ENCODE data around the gene RNF8. TPM values are rescaled to one million over a fixed set of nuclear protein-coding genes. Genes with fewer than 3 reads are reported as not detected.

RNF8 gene
- total and polyA plus RNA-seq, 9 of the 15 experiments (the other 6 are each of a cell fraction or from before 2014, with no cell fraction given), result 10.6 to 47.0 (median 37.5) TPM

DNA sequence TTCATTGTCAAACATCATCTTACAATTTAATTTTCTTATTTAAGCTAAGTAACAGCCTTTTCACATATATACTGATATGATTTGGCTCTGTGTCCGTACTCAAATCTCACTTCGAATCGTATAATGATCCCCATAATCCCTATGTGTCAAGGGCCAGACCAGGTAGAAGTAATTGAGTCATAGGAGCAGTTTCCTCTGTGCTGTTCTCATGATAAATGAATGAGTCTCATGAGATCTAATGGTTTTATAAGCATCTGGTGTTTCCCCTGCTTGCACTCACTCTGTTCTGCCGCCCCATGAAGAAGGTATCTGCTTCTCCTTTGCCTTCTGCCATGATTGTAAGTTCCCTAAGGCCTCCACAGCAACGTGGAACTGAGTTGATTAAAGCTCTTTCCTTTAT, 54.2 kb downstream of the RNF8 start:
- ATAC-seq (0 out of 3 replicates have a peak, but pooled peaks have one; percentile 21), DNase-seq (ENCODE audit: extremely low read depth in 1 of 4, low spot score in 3 of 4) (no peak), FAIRE-seq (no peak)
- no peak overlapping the region for H3K27ac ChIP-seq (ENCODE audit: extremely low read depth, low read depth, low read length)
- no peak overlapping the region for H3K4me3 ChIP-seq
- H3K4me1 ChIP-seq (replicated peaks in 1 of 2; ENCODE audit: control insufficient read depth in 2 of 2, insufficient read depth in 2 of 2, low read length in 2 of 2), result no peaks in the 10 kb centered on the region
- in situ Hi-C loops (cut with MboI), result no loop called here
- BruUV-seq (replicated peaks), result no TSS peak
- H4K20me1 ChIP-seq (replicated peaks; ENCODE audit: control insufficient read depth, insufficient read depth, low read length), result no peaks in the 10 kb centered on the region
- H3K27me3 ChIP-seq (ENCODE audit: control insufficient read depth in 2 of 2, insufficient read depth in 2 of 2, low read length in 2 of 2), result no peaks in the 10 kb centered on the region
- ChIA-PET POLR2A (interaction anchor here (0.5 kb wide), 1 partner anchor 10 kb away, joined by 3 read pairs; no protein-coding TSS in a partner anchor), CTCF (ENCODE audit: low intra/inter-chr PET ratio) (no interaction called here)
- H3K36me3 ChIP-seq (ENCODE audit: control insufficient read depth, insufficient read depth, low read length), result no peaks in the 10 kb centered on the region
- H2AFZ ChIP-seq (ENCODE audit: low read depth, low read length), result peak overlapping the region; percentile 40
- H3K9me3 ChIP-seq (replicated peaks; ENCODE audit: control insufficient read depth, insufficient read depth, low read depth, low read length), result no peaks in the 10 kb centered on the region
- TF ChIP-seq DIDO1 (tag; IDR thresholded peaks at IDR 0.05; ENCODE audit: low read depth) (no peak), U2AF2 (optimal IDR thresholded peaks at IDR 0.05; ENCODE audit: low read depth, low read length) (no peak), CBX1 (IDR thresholded peaks at IDR 0.05; ENCODE audit: low read depth) (no peak), TAL1 (IDR thresholded peaks at IDR 0.05) (no peak), GABPB1 (CRISPR knock-in tag; IDR thresholded peaks at IDR 0.05) (no peak), OTX1 (CRISPR knock-in tag; IDR thresholded peaks at IDR 0.05) (no peak), ZNF589 (CRISPR knock-in tag; IDR thresholded peaks at IDR 0.05; ENCODE audit: low read depth) (no peak), NCOR1 (IDR thresholded peaks at IDR 0.05) (no peak), XRCC3 (IDR thresholded peaks at IDR 0.05) (no peak), GATA2 (CRISPR knock-in tag; IDR thresholded peaks at IDR 0.05) (no peak), DMBX1 (CRISPR knock-in tag; IDR thresholded peaks at IDR 0.05; ENCODE audit: borderline replicate concordance) (no peak), STAT5A (IDR thresholded peaks at IDR 0.05; ENCODE audit: borderline replicate concordance, low read length) (no peak), NCOA1 (IDR thresholded peaks at IDR 0.05; ENCODE audit: low read depth) (no peak)
- TF ChIP-seq, protein P1, sequence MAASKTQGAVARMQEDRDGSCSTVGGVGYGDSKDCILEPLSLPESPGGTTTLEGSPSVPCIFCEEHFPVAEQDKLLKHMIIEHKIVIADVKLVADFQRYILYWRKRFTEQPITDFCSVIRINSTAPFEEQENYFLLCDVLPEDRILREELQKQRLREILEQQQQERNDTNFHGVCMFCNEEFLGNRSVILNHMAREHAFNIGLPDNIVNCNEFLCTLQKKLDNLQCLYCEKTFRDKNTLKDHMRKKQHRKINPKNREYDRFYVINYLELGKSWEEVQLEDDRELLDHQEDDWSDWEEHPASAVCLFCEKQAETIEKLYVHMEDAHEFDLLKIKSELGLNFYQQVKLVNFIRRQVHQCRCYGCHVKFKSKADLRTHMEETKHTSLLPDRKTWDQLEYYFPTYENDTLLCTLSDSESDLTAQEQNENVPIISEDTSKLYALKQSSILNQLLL (CRISPR knock-in tag; IDR thresholded peaks at IDR 0.05; ENCODE audit: borderline replicate concordance), result no peak
- TF ChIP-seq, protein P2, sequence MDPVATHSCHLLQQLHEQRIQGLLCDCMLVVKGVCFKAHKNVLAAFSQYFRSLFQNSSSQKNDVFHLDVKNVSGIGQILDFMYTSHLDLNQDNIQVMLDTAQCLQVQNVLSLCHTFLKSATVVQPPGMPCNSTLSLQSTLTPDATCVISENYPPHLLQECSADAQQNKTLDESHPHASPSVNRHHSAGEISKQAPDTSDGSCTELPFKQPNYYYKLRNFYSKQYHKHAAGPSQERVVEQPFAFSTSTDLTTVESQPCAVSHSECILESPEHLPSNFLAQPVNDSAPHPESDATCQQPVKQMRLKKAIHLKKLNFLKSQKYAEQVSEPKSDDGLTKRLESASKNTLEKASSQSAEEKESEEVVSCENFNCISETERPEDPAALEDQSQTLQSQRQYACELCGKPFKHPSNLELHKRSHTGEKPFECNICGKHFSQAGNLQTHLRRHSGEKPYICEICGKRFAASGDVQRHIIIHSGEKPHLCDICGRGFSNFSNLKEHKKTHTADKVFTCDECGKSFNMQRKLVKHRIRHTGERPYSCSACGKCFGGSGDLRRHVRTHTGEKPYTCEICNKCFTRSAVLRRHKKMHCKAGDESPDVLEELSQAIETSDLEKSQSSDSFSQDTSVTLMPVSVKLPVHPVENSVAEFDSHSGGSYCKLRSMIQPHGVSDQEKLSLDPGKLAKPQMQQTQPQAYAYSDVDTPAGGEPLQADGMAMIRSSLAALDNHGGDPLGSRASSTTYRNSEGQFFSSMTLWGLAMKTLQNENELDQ (CRISPR knock-in tag; IDR thresholded peaks at IDR 0.05; ENCODE audit: borderline replicate concordance), result no peak
- H3K79me2 ChIP-seq (ENCODE audit: control insufficient read depth, insufficient read depth, low read length), result no peaks in the 10 kb centered on the region
- H3K9ac ChIP-seq (ENCODE audit: insufficient read depth in 1 of 2, low read depth in 2 of 2, low read length in 2 of 2), result no peak overlapping the region
- WGBS (ENCODE audit: insufficient coverage, low coverage, missing lambda C conversion rate), result 24% methylated on average over 5 of the region's 5 CpGs
- intact Hi-C loops (cut with micrococcal nuclease), result no loop called here
- no peak overlapping the region for H3K4me2 ChIP-seq (ENCODE audit: insufficient read depth, low read length)
- H3K9me1 ChIP-seq (ENCODE audit: control insufficient read depth, insufficient read depth, low read length), result no peaks in the 10 kb centered on the region
